HepG2 (cell line): ENCODE data around the gene EEF1AKMT4. TPM values are rescaled to one million over a fixed set of nuclear protein-coding genes. Genes with fewer than 3 reads are reported as not detected.
A peak's percentile ranks its signal among the peaks of the same experiment; 100 is the strongest.

ENCODE experiments used
- ARNTL ChIP-seq: sonication (generic); formaldehyde crosslinking; IDR thresholded peaks from 2 replicates; pipeline ENCODE4 v1.4.0; 2020; ENCODE audit warnings: mild to moderate bottlenecking, missing genetic modification reagents
- ATM ChIP-seq: fragments of 450-650 bp; IDR thresholded peaks from 2 replicates; pipeline ENCODE4 v1.7.1; 2017; ENCODE audit warnings: mild to moderate bottlenecking, borderline replicate concordance
- MLLT10 ChIP-seq: sonication (generic); formaldehyde crosslinking; IDR thresholded peaks from 2 replicates; pipeline ENCODE4 v1.4.0; 2020; ENCODE audit warnings: missing genetic modification reagents
- MTF2 ChIP-seq: sonication (generic); formaldehyde crosslinking; IDR thresholded peaks from 2 replicates; pipeline ENCODE4 v1.5.0; 2020; ENCODE audit warnings: missing genetic modification reagents, borderline replicate concordance
- NKX3-1 ChIP-seq: sonication (generic); formaldehyde crosslinking; IDR thresholded peaks from 2 replicates; pipeline ENCODE4 v1.5.0; 2020; ENCODE audit warnings: missing genetic modification reagents
- NONO ChIP-seq, 2 experiments: fragments of 450-650 bp in 1 of 2; sonication (generic) in 1 of 2; formaldehyde crosslinking in 1 of 2; IDR thresholded peaks in 1 of 2; conservative IDR thresholded peaks in 1 of 2; 2 replicates each; pipeline versions ENCODE4 v1.6.1 to v1.8.0; 2017 to 2022; ENCODE audit warnings: mild to moderate bottlenecking in 1 of 2, missing genetic modification reagents in 1 of 2, moderate library complexity in 1 of 2
- RFX5 ChIP-seq: IDR thresholded peaks from 2 replicates; pipeline ENCODE4 v1.6.1; 2011; ENCODE audit warnings: low read depth, low read length, improper control_type of control experiment
- RXRB ChIP-seq: IDR thresholded peaks from 2 replicates; pipeline ENCODE4 v1.6.1; 2016; ENCODE audit warnings: borderline replicate concordance, missing genetic modification reagents, missing compliant biosample characterization
- SRF ChIP-seq: IDR thresholded peaks from 2 replicates; pipeline ENCODE4 v1.6.1; 2011; ENCODE audit warnings: mild to moderate bottlenecking, low read depth, low read length, moderate library complexity
- TCF7L2 ChIP-seq: IDR thresholded peaks from 2 replicates; pipeline ENCODE4 v1.6.1; 2011; ENCODE audit warnings: mild to moderate bottlenecking, low read depth, low read length, moderate library complexity
- TMF1 ChIP-seq: sonication (generic); formaldehyde crosslinking; IDR thresholded peaks from 2 replicates; pipeline ENCODE4 v1.8.1; 2022; ENCODE audit warnings: low read depth, missing genetic modification reagents
- U2AF1 ChIP-seq: fragments of 200-400 bp; formaldehyde crosslinking; optimal IDR thresholded peaks from 2 replicates; pipeline ENCODE3; 2017; ENCODE audit warnings: mild to moderate bottlenecking, low read depth, low read length
- WIZ ChIP-seq: sonication (generic); formaldehyde crosslinking; IDR thresholded peaks from 2 replicates; pipeline ENCODE4 v1.5.1; 2020; ENCODE audit warnings: mild to moderate bottlenecking, missing genetic modification reagents
- ZNF10 ChIP-seq: sonication (generic); formaldehyde crosslinking; IDR thresholded peaks from 2 replicates; pipeline ENCODE4 v1.4.0; 2020; ENCODE audit warnings: mild to moderate bottlenecking, low read depth, missing genetic modification reagents, borderline replicate concordance
- ZNF3 ChIP-seq: IDR thresholded peaks from 2 replicates; pipeline ENCODE4 v1.7.0; 2017; ENCODE audit warnings: inconsistent platforms
- ZNF562 ChIP-seq: sonication (generic); formaldehyde crosslinking; IDR thresholded peaks from 2 replicates; pipeline ENCODE4 v1.8.0; 2022; ENCODE audit warnings: missing genetic modification reagents, borderline replicate concordance
- polyA plus RNA-seq, 8 experiments: library from polyadenylated mRNA; depleted of rRNA in 3 of 8; stranded (reverse) in 7 of 8; unstranded in 1 of 8; fragments of >200 nt; fragmentation: Illumina TruSeq in 4 of 8; extraction: Trizol in 4 of 8; gene quantifications; 2 replicates each; pipeline versions ENCODE4 v1.2.1 to v1.2.3, GENCODE V29; 2011 to 2016; ENCODE audit warnings: low read depth in 4 of 8, missing spikeins in 1 of 8, mixed read lengths in 1 of 8; ENCODE audit not compliant: insufficient read depth in 1 of 8
- total RNA-seq, 5 experiments: library from RNA; depleted of rRNA; stranded (reverse); fragments of >200 nt; fragmentation: Illumina TruSeq; extraction: Trizol; gene quantifications; 2 replicates each; pipeline ENCODE4 v1.2.3, GENCODE V29; 2016; ENCODE audit warnings: low read depth in 1 of 5
- TF ChIP-seq, protein P1 (sequence below): sonication (generic); formaldehyde crosslinking; IDR thresholded peaks from 2 replicates; pipeline ENCODE4 v1.4.0; 2020; ENCODE audit warnings: missing genetic modification reagents, low read depth, mild to moderate bottlenecking, borderline replicate concordance
- TF ChIP-seq, protein P2 (sequence below): sonication (generic); formaldehyde crosslinking; IDR thresholded peaks from 2 replicates; pipeline ENCODE4 v1.5.0; 2020; ENCODE audit warnings: missing genetic modification reagents
- TF ChIP-seq, protein P3 (sequence below): sonication (generic); formaldehyde crosslinking; IDR thresholded peaks from 2 replicates; pipeline ENCODE4 v1.4.0; 2020; ENCODE audit warnings: missing genetic modification reagents
- TF ChIP-seq, protein P4 (sequence below): sonication (generic); formaldehyde crosslinking; IDR thresholded peaks from 2 replicates; pipeline ENCODE4 v1.4.0; 2020; ENCODE audit warnings: missing genetic modification reagents, borderline replicate concordance
- TF ChIP-seq, protein P5 (sequence below): sonication (generic); formaldehyde crosslinking; IDR thresholded peaks from 2 replicates; pipeline ENCODE4 v1.4.0; 2020; ENCODE audit warnings: missing genetic modification reagents

EEF1AKMT4 gene
- total and polyA plus RNA-seq, 2 of the 13 experiments (the other 11 are each of a cell fraction or from before 2014, with no cell fraction given), result 13.1 to 15.8 TPM

DNA sequence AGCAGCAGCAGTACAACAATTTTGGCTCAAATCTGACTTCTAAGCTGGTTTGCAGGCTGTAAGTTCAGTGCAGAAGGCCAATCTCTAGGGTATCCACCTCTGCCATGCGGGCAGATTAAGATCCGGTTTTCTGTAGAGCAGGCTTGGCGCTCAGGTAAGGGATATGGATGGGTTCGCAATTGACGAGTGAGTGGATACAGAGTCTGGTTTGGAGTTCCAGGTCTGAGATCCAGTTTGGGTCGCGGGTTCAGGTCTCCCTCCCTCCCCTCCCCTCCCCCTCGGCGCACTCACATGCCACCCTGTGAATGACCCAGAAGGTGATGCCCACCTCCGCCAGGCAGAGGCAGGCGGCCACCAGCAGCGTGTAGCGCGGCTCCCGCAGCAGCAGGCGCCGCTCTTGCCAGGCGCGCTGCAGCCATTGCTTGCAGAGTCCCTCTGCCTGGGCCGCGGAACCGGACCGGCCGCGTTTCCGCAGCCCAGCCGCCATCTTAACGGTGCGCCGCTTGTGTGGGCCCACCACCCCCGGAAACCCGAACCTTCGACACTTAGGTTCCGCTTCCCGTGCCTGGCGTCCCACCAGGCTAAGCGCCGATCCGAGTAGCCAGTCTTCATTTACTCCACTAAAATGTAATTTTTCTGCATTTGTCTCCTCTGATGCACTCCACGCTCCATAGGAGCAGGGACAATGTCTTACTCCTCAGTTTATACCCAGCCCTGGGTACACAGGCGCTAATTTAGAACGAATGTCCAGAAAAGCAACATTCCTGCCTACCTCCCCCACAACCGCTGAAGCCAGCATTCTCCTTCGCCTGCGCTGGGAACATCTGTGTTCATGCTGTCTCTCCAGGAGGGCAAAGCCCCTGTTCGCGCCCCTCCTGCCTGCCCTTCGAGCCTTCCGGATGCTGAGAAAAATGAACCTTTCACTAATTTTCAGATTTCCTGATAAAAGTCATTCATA, 739 bp upstream of the EEF1AKMT4 start, which contains the start of gene ALG3 (continued):
- TF ChIP-seq, protein P1, sequence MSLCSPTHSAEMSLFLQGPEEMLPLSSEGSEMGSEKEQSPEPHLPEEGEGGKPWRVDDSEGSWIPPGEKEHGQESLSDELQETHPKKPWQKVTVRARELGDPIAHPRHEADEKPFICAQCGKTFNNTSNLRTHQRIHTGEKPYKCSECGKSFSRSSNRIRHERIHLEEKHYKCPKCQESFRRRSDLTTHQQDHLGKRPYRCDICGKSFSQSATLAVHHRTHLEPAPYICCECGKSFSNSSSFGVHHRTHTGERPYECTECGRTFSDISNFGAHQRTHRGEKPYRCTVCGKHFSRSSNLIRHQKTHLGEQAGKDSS (CRISPR knock-in tag), result peak; percentile 51; the same call in 1 of the 2 replicates
- no peak for TF ChIP-seq ATM
- TF ChIP-seq, protein P2, sequence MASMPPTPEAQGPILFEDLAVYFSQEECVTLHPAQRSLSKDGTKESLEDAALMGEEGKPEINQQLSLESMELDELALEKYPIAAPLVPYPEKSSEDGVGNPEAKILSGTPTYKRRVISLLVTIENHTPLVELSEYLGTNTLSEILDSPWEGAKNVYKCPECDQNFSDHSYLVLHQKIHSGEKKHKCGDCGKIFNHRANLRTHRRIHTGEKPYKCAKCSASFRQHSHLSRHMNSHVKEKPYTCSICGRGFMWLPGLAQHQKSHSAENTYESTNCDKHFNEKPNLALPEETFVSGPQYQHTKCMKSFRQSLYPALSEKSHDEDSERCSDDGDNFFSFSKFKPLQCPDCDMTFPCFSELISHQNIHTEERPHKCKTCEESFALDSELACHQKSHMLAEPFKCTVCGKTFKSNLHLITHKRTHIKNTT, result no peak
- TF ChIP-seq WIZ (CRISPR knock-in tag), result peak; percentile 88; the same call in 1 of the 2 replicates
- peak; percentile 67; the same call in 1 of the 2 replicates for TF ChIP-seq RXRB (CRISPR knock-in tag)
- TF ChIP-seq, protein P3, sequence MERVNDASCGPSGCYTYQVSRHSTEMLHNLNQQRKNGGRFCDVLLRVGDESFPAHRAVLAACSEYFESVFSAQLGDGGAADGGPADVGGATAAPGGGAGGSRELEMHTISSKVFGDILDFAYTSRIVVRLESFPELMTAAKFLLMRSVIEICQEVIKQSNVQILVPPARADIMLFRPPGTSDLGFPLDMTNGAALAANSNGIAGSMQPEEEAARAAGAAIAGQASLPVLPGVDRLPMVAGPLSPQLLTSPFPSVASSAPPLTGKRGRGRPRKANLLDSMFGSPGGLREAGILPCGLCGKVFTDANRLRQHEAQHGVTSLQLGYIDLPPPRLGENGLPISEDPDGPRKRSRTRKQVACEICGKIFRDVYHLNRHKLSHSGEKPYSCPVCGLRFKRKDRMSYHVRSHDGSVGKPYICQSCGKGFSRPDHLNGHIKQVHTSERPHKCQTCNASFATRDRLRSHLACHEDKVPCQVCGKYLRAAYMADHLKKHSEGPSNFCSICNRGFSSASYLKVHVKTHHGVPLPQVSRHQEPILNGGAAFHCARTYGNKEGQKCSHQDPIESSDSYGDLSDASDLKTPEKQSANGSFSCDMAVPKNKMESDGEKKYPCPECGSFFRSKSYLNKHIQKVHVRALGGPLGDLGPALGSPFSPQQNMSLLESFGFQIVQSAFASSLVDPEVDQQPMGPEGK (CRISPR knock-in tag), result peak; percentile 65
- TF ChIP-seq U2AF1, result no peak
- peak; percentile 64; the same call in 1 of the 2 replicates for TF ChIP-seq NKX3-1 (CRISPR knock-in tag)
- no peak for TF ChIP-seq ZNF562
- no peak for TF ChIP-seq ARNTL (CRISPR knock-in tag)
- no peak for TF ChIP-seq ZNF10 (CRISPR knock-in tag)
- TF ChIP-seq ZNF3, result no peak
- TF ChIP-seq, protein P4, sequence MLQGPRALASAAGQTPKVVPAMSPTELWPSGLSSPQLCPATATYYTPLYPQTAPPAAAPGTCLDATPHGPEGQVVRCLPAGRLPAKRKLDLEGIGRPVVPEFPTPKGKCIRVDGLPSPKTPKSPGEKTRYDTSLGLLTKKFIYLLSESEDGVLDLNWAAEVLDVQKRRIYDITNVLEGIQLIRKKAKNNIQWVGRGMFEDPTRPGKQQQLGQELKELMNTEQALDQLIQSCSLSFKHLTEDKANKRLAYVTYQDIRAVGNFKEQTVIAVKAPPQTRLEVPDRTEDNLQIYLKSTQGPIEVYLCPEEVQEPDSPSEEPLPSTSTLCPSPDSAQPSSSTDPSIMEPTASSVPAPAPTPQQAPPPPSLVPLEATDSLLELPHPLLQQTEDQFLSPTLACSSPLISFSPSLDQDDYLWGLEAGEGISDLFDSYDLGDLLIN, result peak; percentile 82; the same call in 1 of the 2 replicates
- TF ChIP-seq, protein P5, sequence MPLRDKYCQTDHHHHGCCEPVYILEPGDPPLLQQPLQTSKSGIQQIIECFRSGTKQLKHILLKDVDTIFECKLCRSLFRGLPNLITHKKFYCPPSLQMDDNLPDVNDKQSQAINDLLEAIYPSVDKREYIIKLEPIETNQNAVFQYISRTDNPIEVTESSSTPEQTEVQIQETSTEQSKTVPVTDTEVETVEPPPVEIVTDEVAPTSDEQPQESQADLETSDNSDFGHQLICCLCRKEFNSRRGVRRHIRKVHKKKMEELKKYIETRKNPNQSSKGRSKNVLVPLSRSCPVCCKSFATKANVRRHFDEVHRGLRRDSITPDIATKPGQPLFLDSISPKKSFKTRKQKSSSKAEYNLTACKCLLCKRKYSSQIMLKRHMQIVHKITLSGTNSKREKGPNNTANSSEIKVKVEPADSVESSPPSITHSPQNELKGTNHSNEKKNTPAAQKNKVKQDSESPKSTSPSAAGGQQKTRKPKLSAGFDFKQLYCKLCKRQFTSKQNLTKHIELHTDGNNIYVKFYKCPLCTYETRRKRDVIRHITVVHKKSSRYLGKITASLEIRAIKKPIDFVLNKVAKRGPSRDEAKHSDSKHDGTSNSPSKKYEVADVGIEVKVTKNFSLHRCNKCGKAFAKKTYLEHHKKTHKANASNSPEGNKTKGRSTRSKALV, result no peak
- no peak for TF ChIP-seq NONO (IDR thresholded peaks at IDR 0.05)
- TF ChIP-seq NONO (CRISPR knock-in tag; conservative IDR thresholded peaks at IDR 0.05), result peak; percentile 84
- no peak for TF ChIP-seq SRF
- TF ChIP-seq RFX5, result no peak
- TF ChIP-seq MLLT10 (CRISPR knock-in tag), result no peak
- TF ChIP-seq TMF1 (CRISPR knock-in tag), result no peak; the same call in 1 of the 2 replicates
- peak; percentile 91 for TF ChIP-seq MTF2 (CRISPR knock-in tag)
- no peak for TF ChIP-seq TCF7L2
